ENCODE data around the gene TPO. TPM values are rescaled to one million over a fixed set of nuclear protein-coding genes. Genes with fewer than 3 reads are reported as not detected.
"Not testable (repeated sequence)": the region's sequence is repeated elsewhere in the genome, so short reads cannot be mapped to it uniquely, and the experiment has no call there.

Gene TPO
- total RNA-seq, 1 experiment from 2014 or later: not detected

GRCh38 chr2:1405967-1406366 lies 7.3 kb upstream of the TPO start:
- Mint-ChIP-seq H3K27me3 (ENCODE audit: unreplicated experiment) (no peaks in the 10 kb centered on the region), H3K4me1 (ENCODE audit: low read depth, unreplicated experiment) (no peaks in the 10 kb centered on the region), H3K36me3 (ENCODE audit: insufficient read depth, unreplicated experiment) (no peaks in the 10 kb centered on the region), H3K9me3 (ENCODE audit: low read depth, unreplicated experiment) (peaks cover 25% of the 10 kb centered on the region), H3K4me3 (ENCODE audit: low read depth, unreplicated experiment) (no peak overlapping the region), H3K27ac (ENCODE audit: unreplicated experiment) (no peak overlapping the region)
- no TSS peak for BruUV-seq (replicated peaks)
- CTCF ChIA-PET: no interaction called here
- no peak for DNase-seq
- intact Hi-C loops (cut with micrococcal nuclease; ENCODE audit: unreplicated experiment): no loop called here
- no peak for TF ChIP-seq CTCF (IDR thresholded peaks at IDR 0.05; ENCODE audit: unreplicated experiment)

GRCh38 chr2:1406434-1406833 lies 6.8 kb upstream of the TPO start:
- peaks cover 23% of the 10 kb centered on the region for H3K9me3 Mint-ChIP-seq (ENCODE audit: low read depth, unreplicated experiment)

GRCh38 chr2:1407950-1408675 lies 5.2 kb upstream of the TPO start:
- Mint-ChIP-seq H3K27ac (ENCODE audit: unreplicated experiment) (no peak overlapping the region), H3K36me3 (ENCODE audit: insufficient read depth, unreplicated experiment) (no peaks in the 10 kb centered on the region), H3K4me1 (ENCODE audit: low read depth, unreplicated experiment) (no peaks in the 10 kb centered on the region), H3K9me3 (ENCODE audit: low read depth, unreplicated experiment) (peaks cover 18% of the 10 kb centered on the region), H3K4me3 (ENCODE audit: low read depth, unreplicated experiment) (no peak overlapping the region), H3K27me3 (ENCODE audit: unreplicated experiment) (no peaks in the 10 kb centered on the region)
- CTCF ChIA-PET: no interaction called here
- BruUV-seq (replicated peaks): no TSS peak
- intact Hi-C loops (cut with micrococcal nuclease; ENCODE audit: unreplicated experiment): no loop called here
- TF ChIP-seq CTCF (IDR thresholded peaks at IDR 0.05; ENCODE audit: unreplicated experiment): no peak
- no peak for DNase-seq

More at GRCh38 chr2:1406434-1406833, 6.8 kb upstream of the TPO start:
- H3K4me3 Mint-ChIP-seq (ENCODE audit: low read depth, unreplicated experiment): no peak overlapping the region
- no peak for TF ChIP-seq CTCF (IDR thresholded peaks at IDR 0.05; ENCODE audit: unreplicated experiment)
- H3K36me3 Mint-ChIP-seq (ENCODE audit: insufficient read depth, unreplicated experiment): no peaks in the 10 kb centered on the region
- CTCF ChIA-PET: no interaction called here
- BruUV-seq (replicated peaks): no TSS peak
- DNase-seq: no peak
- H3K4me1 Mint-ChIP-seq (ENCODE audit: low read depth, unreplicated experiment): no peaks in the 10 kb centered on the region
- H3K27ac Mint-ChIP-seq (ENCODE audit: unreplicated experiment): no peak overlapping the region
- H3K27me3 Mint-ChIP-seq (ENCODE audit: unreplicated experiment): no peaks in the 10 kb centered on the region
- intact Hi-C loops (cut with micrococcal nuclease; ENCODE audit: unreplicated experiment): no loop called here

- no peak for TF ChIP-seq CTCF (IDR thresholded peaks at IDR 0.05; ENCODE audit: unreplicated experiment)
- Mint-ChIP-seq H3K4me3 (ENCODE audit: low read depth, unreplicated experiment) (no peak overlapping the region), H3K36me3 (ENCODE audit: insufficient read depth, unreplicated experiment) (no peaks in the 10 kb centered on the region), H3K27me3 (ENCODE audit: unreplicated experiment) (no peaks in the 10 kb centered on the region), H3K9me3 (ENCODE audit: low read depth, unreplicated experiment) (no peaks in the 10 kb centered on the region), H3K27ac (ENCODE audit: unreplicated experiment) (no peak overlapping the region), H3K4me1 (ENCODE audit: low read depth, unreplicated experiment) (no peaks in the 10 kb centered on the region)
- CTCF ChIA-PET: no interaction called here
- no peak for DNase-seq
- intact Hi-C loops (cut with micrococcal nuclease; ENCODE audit: unreplicated experiment): no loop called here
- no TSS peak for BruUV-seq (replicated peaks)
These were observed 858 bp downstream of the TPO start for GRCh38 chr2:1414121-1414520.

GRCh38 chr2:1414901-1415300 lies 1.6 kb downstream of the TPO start:
- BruUV-seq (replicated peaks); H3K36me3 Mint-ChIP-seq (ENCODE audit: insufficient read depth, unreplicated experiment); H3K4me1 Mint-ChIP-seq (ENCODE audit: low read depth, unreplicated experiment); intact Hi-C loops (cut with micrococcal nuclease; ENCODE audit: unreplicated experiment); H3K9me3 Mint-ChIP-seq (ENCODE audit: low read depth, unreplicated experiment); H3K4me3 Mint-ChIP-seq (ENCODE audit: low read depth, unreplicated experiment); CTCF ChIA-PET; H3K27ac Mint-ChIP-seq (ENCODE audit: unreplicated experiment); DNase-seq; H3K27me3 Mint-ChIP-seq (ENCODE audit: unreplicated experiment): not testable (repeated sequence)

Data from Calu3 (cell line).